NCI-H128 (cell line): Measurements from ENCODE around the gene ICAM3.
"Not testable (repeated sequence)": the region's sequence is repeated elsewhere in the genome, so short reads cannot be mapped to it uniquely, and the experiment has no call there.

Experiments used
- DNase-seq: peaks from one replicate; lab custom pipeline; 2025; ENCODE audit not compliant: unreplicated experiment; lab: John Stamatoyannopoulos, UW

The ICAM3 gene

GRCh38 chr19:10352764-10353671 lies 13.6 kb upstream of the ICAM3 start:
- DNase-seq: no peak

- no peak for DNase-seq
Observed at GRCh38 chr19:10346509-10346908, 7.1 kb upstream of the ICAM3 start.

- no peak for DNase-seq
Observed at GRCh38 chr19:10344780-10345179, 5.4 kb upstream of the ICAM3 start.

GRCh38 chr19:10343495-10343894 lies 4.1 kb upstream of the ICAM3 start:
- DNase-seq: no peak

- DNase-seq: no peak
Observed at GRCh38 chr19:10339977-10340376, 553 bp upstream of the ICAM3 start.

- no peak for DNase-seq
Observed at GRCh38 chr19:10338940-10339339, 484 bp downstream of the ICAM3 start.

- DNase-seq: not testable (repeated sequence)
Observed at GRCh38 chr19:10336725-10337124, 2.7 kb downstream of the ICAM3 start.

- no peak for DNase-seq
Observed at GRCh38 chr19:10335352-10335985, 4.0 kb downstream of the ICAM3 start.

GRCh38 chr19:10334588-10335351 lies 4.7 kb downstream of the ICAM3 start:
- no peak for DNase-seq

- no peak for DNase-seq
Observed at GRCh38 chr19:10333758-10334587, 5.5 kb downstream of the ICAM3 start.

- DNase-seq: peak; percentile 92
Observed at GRCh38 chr19:10332965-10333757, 6.3 kb downstream of the ICAM3 start, which contains the start of gene RAVER1. Gene RAVER1 (minus strand): TSS chr19:10333529. CDS start chr19:10333507, 22 bp downstream.

GRCh38 chr19:10332158-10332964 lies 7.1 kb downstream of the ICAM3 start:
- no peak for DNase-seq

- no peak for DNase-seq
Observed at GRCh38 chr19:10329555-10329954, 9.9 kb downstream of the ICAM3 start.

- no peak for DNase-seq
Observed at GRCh38 chr19:10328558-10329429, 10.6 kb downstream of the ICAM3 start.

GRCh38 chr19:10327793-10328192 lies 11.6 kb downstream of the ICAM3 start:
- DNase-seq: no peak

- DNase-seq: no peak
Observed at GRCh38 chr19:10325732-10326131, 13.7 kb downstream of the ICAM3 start.

GRCh38 chr19:10321874-10322835 lies 17.3 kb downstream of the ICAM3 start:
- no peak for DNase-seq
